AG09309 (cell line): ENCODE measurements around the gene PIGZ.

Source experiments
- DNase-seq: peaks from one replicate; pipeline ENCODE4 v3.0.0-alpha.2; 2010; ENCODE audit warnings: low read depth
- H3K4me3 ChIP-seq: 2 replicates; pipeline ENCODE4 v1.5.1; 2011; ENCODE audit warnings: mild to moderate bottlenecking, low read depth, low read length, moderate library complexity; ENCODE audit not compliant: control insufficient read depth
- CTCF ChIP-seq: IDR thresholded peaks from 2 replicates; pipeline ENCODE4 v1.5.1; 2011; ENCODE audit warnings: mild to moderate bottlenecking, low read depth, low read length, inconsistent platforms; ENCODE audit not compliant: insufficient read depth, control insufficient read depth; ENCODE audit errors: missing control alignments

Gene PIGZ

DNA sequence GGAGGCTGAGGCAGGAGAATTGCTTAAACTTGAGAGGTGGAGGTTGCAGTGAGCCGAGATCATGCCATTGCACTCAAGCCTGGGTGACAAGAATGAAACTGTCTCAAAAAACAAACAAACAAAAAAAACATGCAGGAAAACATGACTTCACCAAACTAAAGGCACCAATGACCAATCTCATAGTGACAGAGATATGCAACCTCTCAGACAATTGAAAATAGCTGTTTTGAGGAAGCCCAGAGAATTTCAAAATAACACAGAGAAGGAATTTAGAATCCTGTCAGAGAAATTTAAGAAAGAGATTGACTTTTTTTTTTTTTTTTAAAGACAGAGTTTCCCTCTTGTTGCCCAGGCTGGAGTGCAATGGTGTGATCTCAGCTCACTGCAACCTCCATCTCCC lies 52.4 kb downstream of the PIGZ start:
- TF ChIP-seq CTCF, result no peak
- H3K4me3 ChIP-seq, result no peak overlapping the region
- DNase-seq, result no peak

- no peak for DNase-seq
- H3K4me3 ChIP-seq, result no peak overlapping the region
- TF ChIP-seq CTCF, result no peak
These were observed 53.3 kb downstream of the PIGZ start for GRCh38 chr3:196915375-196915774.

DNA sequence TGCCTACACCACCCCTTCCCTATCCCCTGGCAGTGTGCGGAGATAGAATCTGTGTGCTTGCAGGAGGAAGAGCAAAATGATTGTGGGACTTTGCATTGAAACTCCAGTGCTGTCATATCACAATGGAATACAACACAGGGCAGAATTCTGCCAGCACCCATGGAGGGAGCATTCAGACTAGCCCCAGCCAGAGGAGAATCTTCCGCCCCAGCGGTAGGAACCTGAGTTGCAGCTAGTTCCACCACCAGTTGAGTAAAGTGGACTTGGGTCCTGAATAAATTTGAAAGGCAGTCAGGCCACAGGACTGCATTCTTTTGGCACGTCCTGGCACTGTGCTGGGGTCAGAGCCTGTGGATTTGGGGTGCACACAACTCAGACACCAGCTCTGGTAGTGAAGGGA lies 53.8 kb downstream of the PIGZ start:
- no peak overlapping the region for H3K4me3 ChIP-seq
- DNase-seq, result no peak
- no peak for TF ChIP-seq CTCF

DNA sequence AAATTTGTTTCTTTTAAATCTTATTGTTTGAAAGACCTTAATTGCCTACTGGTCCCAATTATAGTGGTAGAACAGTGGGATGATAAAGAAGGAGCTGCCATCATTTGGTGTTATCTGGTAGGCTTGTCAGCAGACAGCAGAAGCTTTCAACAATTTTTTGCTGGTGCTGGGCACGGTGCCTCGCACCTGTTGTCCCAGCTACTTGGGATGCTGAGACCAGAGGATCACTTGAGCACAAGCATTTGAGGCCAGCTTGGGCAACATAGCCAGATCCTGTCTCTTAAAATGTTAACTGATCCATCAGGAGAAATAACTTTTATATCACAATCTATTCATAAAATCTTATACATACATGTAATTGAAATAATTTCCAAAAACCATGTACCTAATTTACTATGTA lies 64.9 kb downstream of the PIGZ start:
- no peak for DNase-seq
- H3K4me3 ChIP-seq, result no peak overlapping the region
- no peak for TF ChIP-seq CTCF

- TF ChIP-seq CTCF, result no peak
- no peak overlapping the region for H3K4me3 ChIP-seq
- no peak for DNase-seq
These were observed 66.3 kb downstream of the PIGZ start for GRCh38 chr3:196902296-196902695.

- no peak overlapping the region for H3K4me3 ChIP-seq
- TF ChIP-seq CTCF, result no peak
These were observed 66.9 kb downstream of the PIGZ start for GRCh38 chr3:196901768-196902167.

More at GRCh38 chr3:196901768-196902167, 66.9 kb downstream of the PIGZ start:
- no peak for DNase-seq
